ENCODE measurements around the gene INTS15.
"Not testable (repeated sequence)": the region's sequence is repeated elsewhere in the genome, so short reads cannot be mapped to it uniquely, and the experiment has no call there.

INTS15 gene

DNA sequence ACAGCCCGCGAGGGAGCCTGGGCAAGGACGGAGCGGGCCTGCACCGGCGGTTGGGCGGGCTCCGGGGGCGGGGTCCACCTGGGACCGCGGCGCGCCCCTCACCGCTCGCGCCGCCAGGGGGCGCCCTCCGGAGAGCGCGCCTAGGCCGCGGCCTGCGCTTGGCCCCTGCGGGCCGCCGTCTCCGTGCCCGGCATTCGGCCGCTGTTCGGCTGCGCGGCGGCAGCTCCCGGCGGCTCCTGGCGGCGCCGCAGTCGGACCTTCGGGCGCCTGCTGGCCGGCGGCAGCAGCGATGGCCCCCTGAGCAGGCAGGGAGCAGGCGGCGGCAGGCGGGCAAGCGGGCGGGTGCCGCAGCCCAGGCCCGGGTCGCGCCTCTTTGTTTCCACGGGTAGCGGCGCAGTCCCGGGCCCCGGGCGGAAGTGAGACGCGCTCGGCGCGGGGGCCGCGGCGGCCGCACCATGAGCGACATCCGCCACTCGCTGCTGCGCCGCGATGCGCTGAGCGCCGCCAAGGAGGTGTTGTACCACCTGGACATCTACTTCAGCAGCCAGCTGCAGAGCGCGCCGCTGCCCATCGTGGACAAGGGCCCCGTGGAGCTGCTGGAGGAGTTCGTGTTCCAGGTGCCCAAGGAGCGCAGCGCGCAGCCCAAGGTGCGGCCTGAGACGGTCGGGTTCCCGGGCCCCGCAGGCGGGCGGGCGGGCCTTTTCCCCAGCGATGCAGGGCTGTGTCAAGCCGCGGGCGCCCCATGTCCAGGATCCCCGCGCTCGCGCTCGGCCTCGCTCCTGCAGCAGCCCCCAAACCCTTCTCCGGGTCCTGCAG lies at the start of gene INTS15:
INTS15 (plus strand) TSS at position 193 of the 816 bp plus-strand sequence; CDS start at position 456, 263 bp downstream.
- DNase-seq: peak; percentile 78

DNA sequence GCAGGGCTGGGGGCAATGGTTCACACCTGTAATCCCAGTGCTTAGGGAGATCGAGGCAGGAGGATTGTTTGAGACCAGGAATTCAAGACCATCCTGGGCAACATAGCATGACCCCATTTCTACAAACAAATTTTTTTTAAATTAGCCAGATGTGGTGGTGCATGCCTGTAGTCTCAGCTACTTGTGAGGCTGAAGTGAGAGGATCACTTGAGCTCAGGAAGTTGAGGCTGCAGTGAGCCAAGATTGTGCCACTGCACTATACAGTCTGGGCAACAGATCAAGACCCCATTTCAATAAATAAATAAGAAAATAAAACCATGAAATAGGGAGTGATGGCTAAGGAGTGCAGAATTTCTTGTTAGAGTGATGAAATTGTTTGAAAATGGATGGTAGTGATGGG lies 47.5 kb upstream of the INTS15 start:
- no peak for DNase-seq

DNA sequence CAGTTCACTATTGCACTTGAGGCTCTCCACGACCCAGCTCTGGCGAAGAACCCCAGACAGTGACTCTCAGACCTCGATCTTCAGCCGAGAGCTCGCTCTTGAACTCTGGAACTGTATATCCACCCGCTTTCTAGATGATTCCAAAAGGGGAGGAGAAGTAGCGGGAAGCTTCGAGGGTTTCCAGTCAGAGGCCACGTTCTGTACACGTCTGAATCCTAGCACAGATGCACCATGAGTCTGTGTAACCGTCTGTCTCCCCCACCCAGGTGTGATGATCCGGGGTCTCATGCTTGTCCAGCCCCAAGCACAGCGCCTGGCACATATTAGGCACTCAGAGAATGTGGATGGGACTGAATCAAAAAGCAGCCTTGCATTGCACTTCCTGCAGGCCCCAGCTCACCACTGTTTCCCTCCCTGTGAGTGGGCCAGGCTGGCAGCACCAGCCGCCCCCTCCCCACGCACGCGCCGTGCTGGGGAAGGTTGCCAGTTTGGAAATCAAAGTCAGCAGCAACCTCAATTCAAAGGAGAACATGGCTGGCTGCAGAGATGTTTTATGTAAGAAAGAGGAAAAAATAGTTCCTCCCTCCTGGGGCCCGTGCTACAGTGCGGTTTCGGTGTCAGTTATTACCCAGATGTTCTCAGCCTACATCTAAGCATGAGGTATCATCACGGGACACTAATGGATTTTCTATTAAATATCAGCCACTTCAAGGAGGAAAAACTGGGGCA lies 44.3 kb upstream of the INTS15 start:
- DNase-seq: no peak

DNA sequence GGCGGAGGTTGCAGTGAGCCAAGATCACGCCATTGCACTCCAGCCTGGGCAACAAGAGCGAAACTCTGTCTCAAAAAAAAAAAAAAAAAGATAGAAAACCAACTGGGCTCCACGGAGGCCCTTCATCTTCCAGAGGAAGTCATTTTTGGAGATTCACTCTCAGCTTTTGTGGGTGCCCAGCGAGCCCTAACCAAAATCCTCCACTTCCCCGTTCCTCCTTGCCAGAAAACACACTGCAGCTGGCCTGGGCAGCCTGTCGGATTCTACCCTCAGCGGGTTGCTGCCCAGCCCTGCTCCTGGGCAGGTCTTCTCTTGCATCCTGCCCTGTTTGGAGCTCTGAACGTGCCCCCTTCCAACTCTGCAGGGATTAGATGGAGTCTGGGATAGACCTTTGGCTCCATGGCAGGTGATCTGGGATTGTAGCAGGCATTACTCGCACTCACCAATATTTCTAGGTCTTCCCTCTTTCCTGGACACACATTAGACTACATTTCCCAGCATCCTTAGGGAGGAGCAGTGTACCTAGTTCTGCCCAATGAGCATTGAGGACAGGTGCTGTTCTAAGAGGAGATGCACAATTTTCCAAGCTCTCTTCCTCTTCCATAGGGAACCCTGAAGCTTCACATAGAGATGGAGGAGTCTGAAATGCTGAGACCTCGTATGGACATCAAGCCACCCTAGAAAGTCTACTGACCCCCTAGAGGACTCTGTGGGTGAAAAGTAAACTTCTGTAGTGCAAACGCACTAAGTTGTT lies 43.1 kb upstream of the INTS15 start:
- DNase-seq: no peak

DNA sequence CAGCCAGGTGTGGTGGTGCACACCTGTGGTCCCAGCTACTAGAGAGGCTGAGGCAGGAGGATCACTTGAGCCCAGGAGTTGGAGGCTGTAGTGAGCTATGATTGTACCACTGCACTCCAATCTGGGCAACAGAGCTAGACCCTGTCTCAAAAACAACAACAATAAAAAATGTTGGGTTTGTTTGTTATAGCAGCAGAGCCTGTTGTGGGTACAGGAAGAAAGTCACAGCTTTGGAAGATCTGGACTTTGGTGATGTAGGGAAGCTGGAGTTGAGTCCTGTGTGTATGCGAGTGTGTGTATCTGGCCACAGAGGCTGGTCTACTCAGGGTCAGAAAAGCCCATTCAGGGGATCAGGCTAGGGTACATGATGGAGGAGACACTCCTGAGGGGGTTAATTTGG lies 42.4 kb upstream of the INTS15 start:
- no peak for DNase-seq

DNA sequence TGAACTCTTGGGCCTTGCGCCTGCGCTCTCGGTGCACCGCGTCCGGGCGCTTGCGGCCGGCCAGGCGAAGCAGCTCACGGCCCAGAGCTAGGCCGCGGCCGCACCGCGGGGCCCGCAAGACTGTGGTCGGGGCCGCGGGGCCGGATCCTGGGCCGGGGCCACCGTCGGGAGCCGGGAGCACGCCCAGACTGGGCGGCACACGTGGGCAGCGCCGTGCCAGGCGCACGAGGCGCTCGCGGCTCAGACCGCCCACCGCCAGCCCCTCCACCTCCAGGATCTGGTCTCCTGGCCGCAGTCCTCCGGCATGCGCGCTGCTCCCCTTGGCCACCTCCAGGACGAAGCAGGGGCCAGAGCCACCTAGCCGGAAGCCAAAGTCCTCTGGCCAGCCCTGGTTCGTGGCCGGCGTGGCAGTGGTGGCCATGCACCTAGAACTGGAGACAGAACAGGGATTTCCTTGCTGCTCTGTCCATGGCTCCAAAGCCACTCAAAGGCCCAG lies 38.8 kb upstream of the INTS15 start, which contains the start of gene GRID2IP:
GRID2IP (minus strand) TSS at position 446 of the 496 bp plus-strand sequence; CDS start at position 421, 25 bp downstream.
- no peak for DNase-seq

DNA sequence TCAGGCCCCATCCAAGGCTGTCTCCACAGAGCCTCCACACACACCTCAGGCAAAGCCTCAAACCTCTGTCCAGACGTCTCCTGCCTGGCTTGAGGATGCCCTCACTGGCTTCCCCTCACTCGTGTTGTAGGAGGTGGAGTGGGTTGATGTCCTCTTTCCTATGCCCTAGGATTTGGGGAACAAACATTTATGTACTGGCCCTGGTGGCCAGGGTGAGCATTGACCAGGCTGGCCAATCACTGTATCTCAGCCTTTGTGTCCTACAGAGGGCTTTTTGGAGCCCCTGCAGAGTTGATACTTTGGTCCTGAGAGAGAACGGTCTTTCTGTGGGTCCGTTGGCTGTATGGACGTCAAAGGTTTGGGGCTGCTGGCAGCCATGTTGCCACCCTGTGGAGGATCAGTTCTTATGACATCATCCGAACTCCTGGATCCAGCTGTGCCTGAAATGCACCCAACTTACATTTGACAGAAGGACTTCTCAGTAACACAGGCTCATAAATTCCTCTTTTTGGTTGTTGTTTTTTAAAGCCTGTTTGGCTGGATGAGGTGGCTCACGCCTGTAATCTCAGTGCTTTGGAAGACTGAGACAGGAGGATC lies 36.3 kb upstream of the INTS15 start:
- no peak for DNase-seq

DNA sequence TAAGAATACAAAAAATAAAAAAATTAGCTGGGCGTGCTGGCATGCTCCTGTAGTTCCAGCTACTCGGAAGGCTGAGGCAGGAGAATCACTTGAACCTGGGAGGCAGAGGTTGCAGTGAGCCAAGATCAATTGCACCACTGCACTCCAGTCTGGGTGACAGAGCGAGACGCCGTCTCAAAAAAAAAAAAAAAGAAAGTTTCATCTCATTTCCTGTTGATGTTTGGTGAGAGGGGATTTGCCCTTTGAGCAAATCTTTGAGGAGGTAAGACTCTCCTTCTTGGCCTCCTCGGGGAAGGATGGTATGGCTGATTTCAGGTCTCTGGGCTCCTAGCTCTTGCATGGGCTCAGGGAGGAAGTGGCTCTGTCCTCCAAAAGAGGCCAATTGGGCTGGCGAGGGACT lies 35.0 kb upstream of the INTS15 start:
- no peak for DNase-seq

DNA sequence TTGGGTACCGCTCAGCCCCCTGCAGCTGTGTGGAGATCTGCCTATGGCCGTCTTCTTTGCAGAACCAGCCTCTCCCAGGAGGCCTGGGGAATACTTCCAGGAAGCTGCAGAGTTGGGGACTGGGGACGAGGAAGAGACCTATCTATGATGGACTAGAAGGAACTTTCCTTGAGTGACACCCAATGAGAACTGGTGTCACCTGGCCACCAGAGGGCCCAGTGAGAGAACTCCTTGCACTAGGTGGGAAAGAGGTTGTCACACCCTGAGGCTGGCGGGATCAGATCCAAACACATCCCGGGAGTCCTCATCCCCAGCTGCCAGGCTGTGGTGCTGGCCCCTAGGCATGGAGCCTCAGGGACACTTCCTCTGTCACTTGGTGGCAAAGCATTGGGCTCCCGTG lies 33.6 kb upstream of the INTS15 start:
- DNase-seq: no peak

DNA sequence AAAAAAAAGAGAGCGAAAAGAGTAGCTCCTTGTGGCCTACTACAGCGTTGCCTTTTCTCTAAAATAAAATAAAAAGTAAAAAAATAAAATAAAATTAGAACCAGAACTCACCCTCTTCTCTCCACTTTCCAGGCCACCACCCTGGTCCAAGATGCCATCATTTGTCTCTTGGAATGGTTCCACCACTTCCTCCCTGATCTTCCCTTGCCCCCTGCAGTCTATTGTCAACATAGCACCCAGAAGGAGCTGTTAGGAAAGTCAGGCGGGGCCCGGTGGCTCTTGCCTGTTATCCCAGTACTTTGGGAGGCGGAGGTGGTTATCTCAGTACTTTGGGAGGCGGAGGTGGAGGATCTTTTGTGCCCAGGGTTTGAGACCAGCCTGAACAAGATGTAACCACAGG lies 31.0 kb upstream of the INTS15 start:
- peak; percentile 23 for DNase-seq

DNA sequence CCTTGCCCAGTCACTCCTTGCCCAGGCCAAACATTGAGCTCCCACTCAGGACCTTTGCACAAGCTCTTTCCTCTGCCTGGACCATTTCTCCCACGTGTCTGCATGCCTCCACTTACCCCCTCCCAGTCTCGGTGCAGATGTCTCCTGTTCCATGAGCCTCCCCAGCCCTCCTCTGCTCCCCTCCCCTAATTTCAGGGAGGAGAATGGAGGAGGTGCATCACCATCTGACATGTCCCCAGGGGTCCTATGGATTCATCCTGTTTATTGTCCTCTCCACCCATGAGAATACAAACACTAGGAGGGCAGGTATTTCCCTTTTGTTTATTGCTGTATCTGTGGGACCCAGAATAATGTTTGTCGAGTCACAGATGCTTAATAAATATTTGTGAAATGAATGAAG lies 29.9 kb upstream of the INTS15 start:
- no peak for DNase-seq

DNA sequence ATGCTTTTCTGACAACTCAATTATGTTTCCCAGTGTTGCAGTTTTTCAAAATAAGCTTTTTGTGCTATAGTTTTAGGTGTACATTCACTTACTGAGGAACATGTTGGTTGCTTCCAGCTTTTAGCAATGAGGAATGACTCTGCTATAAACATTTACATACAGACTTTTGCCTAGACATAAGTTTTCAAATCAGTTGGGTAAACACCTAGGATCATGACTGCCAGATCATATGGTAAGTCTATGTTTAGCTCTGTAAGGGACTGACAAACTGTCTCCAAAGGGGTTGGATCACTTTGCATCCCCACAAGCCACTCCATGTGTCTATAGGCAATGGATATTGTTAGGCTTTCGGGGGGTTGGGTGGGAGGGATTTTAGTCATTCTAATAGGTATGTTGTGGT lies 27.7 kb upstream of the INTS15 start:
- no peak for DNase-seq

DNA sequence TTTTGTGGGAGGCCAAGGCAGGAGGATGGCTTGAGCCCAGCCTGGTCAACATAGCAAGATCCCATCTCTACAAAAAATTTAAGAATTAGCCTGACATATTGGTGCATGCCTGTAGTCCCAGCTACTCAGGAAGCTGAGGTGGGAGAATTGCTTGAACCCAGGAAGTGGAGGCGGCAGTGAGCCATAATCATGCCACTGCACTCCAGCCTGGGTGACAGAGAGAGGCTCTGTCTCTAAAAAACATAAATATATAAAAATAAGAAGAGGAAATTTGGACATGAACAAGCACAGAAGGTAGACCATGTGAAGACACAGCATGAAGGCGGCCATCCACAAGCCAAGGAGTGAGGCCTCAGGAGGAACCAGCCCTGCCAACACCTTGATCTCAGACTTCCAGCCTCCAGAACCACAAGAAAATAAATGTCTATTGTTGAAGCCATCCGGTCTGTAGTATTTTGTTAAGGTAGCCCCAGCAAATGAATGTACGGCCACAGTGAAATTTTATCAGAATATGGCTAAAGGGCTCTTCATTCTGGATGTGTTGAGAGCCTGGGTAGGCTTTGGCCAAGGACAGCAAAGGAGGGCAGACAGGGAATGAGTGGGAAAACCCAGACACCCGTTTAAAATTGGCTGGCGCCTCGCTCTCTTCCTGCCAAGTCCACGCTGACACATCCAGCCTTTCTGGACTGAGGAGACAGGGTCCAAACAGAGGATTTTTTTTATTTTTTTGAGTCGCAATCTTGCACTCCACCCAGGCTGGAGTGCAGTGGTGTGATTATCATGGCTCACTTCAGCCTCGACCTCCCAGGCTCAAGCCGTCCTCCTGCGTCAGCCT lies 25.7 kb upstream of the INTS15 start:
- DNase-seq: no peak

DNA sequence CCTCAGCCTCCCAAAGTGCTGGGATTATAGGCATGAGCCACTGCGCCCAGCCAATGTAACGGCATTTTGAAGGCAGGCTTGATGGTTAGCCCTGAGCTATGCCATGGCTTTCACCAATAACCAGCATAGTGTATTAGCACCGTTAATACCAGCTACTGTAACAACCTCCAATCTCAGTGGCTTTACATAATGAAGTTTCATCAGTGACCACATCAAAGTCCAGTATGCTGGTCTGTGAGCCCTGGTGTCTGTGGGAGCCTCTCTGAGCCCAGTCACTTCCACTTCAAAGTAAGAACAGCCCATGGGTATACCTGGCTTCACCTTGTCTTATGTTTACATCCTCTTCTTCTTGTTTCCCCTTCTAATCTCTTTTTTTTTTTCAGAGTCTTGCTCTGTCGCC lies 24.2 kb upstream of the INTS15 start:
- no peak for DNase-seq

DNA sequence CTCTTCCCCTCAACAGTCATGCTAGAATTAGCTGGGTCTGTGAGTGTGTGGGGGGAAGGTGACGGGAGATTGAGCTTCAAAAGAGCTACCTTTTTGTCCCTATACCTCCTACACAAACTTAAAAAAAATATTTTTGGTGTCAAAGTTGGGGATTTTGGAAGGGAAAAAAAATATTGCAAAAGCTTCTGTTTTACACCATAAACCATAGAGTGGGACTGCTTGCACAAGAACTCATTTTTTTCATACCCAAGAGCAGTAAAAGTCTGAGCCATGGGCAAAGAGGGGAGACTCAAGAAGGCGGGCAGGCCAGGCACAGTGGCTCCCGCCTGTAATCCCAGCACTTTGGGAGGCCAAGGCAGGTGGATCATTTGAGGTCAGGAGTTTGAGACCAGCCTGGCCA lies 21.9 kb upstream of the INTS15 start:
- no peak for DNase-seq

DNA sequence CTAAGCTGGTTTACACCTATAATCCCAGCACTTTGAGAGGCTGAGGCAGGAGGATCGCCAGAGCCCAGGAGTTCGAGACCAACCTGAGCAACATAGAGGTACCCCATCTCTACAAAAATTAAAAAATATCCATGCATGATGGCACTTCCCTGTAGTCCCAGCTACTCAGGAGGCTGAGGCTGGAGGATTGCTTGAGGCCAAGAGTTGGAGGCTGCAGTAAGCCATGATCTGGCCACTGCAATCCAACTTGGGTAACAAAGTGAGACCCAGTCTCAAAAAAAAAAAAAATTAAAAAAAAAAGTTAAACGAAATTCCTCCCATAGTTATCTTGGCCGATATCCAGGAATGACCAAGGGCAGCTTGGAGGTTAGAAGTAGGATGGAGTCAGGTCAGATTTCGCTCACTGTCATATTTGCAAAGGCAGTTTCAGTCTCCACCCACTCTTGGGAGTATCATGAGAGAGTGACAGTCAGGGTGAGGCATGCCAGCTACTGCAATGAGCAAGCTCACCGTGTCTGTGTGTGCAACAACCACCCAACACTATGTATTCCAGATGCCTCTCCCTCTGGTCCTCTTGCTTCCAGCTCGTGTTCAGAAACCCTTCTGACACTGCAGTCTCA lies 18.6 kb upstream of the INTS15 start:
- no peak for DNase-seq

DNA sequence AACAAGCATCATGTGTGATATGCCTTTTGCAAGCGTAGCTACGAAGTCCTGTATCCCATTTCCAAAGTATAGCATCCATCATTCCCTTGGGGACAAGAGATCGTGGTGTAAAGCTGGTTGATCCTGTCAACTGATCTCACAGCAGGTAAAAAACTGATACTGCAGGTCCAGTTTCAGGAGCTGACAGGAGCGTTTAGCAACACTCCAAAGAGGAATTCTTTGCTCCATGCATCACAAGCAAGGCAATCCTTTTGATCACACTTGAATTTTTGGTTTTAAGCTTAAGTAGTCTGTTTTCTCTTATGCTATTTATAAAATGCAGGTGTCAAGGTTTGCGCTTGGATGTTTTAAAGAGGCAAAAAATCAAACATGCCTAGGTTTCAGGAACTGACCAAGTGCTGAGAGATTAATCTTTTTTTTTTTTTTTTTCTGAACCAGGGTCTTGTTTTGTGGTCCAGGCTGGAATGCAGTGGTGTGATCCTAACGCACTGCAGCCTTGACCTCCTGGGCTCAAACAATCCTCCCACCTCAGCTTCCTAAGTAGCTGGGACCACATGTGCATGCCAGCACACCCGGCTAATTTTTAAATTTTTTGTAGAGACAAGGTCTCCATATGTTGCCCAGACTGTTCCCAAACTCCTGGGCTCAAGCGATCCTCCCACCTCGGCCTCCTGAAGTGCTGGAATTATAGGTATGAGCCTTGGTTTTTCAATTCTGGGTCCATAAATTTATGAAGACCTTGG lies 14.4 kb upstream of the INTS15 start:
- DNase-seq: no peak

DNA sequence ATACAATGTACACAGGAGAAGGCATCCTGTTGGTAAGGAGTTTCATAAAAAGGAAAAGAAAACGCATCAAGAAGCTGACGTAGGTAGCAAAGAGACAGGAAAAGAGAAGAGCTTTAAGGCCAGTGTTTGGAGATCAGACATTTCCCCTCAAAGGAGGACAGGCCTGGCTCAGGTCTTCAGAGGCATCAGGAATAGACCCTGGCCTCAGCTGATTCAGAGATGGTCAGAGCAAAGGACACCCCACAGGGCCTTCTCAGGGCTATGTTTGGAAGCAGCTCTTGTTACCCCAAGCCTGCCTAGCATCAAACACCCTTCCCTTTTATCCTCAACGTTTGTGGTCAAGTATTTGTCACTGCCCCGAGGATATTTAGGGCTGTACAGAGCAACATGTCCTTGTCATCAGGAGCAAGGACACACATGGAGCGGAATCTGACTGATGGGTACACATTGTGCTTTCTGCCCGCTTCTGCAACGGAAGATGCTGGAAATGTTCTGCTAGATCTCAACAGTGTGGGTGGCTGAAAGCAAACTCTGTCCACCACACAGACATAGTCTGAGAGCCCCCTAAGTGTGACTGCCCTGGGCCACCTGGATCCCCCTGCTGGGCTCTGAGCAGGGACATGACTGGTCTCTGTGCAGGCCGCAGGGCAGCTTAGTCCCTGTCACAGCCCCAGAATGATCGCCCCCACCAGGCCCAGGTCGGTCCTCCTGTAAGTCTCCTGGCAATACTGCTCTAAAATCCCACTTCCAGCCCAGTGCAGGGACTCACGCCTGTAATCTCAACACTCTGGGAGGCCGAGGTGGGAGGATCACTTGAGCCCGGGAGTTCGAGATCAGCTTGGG lies 13.6 kb upstream of the INTS15 start:
- no peak for DNase-seq

DNA sequence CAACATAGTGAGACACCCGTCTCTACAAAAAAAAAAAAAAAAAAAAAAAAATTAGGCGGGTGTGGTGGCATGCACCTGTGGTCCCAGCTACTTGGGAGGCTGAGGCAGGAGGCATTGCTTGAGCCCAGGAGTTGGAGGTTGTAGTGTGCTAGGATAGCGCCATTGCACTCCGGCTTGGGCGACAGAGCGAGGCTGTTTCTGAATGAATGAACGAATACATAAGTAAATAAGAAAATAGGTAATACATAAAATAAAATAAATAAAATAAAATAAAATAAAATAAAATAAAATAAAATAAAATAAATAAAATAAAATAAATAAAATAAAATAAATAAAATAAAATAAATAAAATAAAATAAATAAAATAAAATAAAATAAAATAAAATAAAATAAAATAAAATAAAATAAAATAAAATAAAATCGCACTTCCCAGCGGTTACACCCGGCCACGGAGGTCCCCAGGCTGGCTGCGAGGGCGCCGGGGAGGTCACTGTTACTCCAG lies 12.9 kb upstream of the INTS15 start:
- DNase-seq: not testable (repeated sequence)

Data from NCI-H1105 treated with DMSO at 0.1 percent for 48 hours (cell line).